Measurements from ENCODE around the gene DDX4. TPM values are rescaled to one million over a fixed set of nuclear protein-coding genes. Genes with fewer than 3 reads are reported as not detected.
"Not testable (repeated sequence)": the region's sequence is repeated elsewhere in the genome, so short reads cannot be mapped to it uniquely, and the experiment has no call there.

Gene DDX4
- total RNA-seq, 2 experiments from 2014 or later: 0.23 to 0.61 TPM

- no peak overlapping the region for H3K27ac Mint-ChIP-seq
- H3K36me3 Mint-ChIP-seq (ENCODE audit: low read depth): no peaks in the 10 kb centered on the region
- DNase-seq (no peak), ATAC-seq (no peak)
- POLR2A ChIA-PET: no interaction called here
- H3K9me3 Mint-ChIP-seq (ENCODE audit: insufficient read depth): no peaks in the 10 kb centered on the region
- no peaks in the 10 kb centered on the region for H3K4me1 Mint-ChIP-seq (ENCODE audit: low read depth)
- H3K4me3 Mint-ChIP-seq: no peak overlapping the region
- H3K27me3 Mint-ChIP-seq (ENCODE audit: low read depth): peaks cover 10% of the 10 kb centered on the region
- CTCF ChIA-PET: no interaction called here
These were observed 5.3 kb upstream of the DDX4 start for GRCh38 chr5:55732585-55732984.

- POLR2A ChIA-PET: no interaction called here
- peaks cover 13% of the 10 kb centered on the region for H3K27me3 Mint-ChIP-seq (ENCODE audit: low read depth)
- no peak overlapping the region for H3K27ac Mint-ChIP-seq
- ATAC-seq: no peak
- H3K36me3 Mint-ChIP-seq (ENCODE audit: low read depth): no peaks in the 10 kb centered on the region
- CTCF ChIA-PET: no interaction called here
- no peak for DNase-seq
- H3K4me1 Mint-ChIP-seq (ENCODE audit: low read depth): no peaks in the 10 kb centered on the region
- H3K4me3 Mint-ChIP-seq: no peak overlapping the region
- no peaks in the 10 kb centered on the region for H3K9me3 Mint-ChIP-seq (ENCODE audit: insufficient read depth)
These were observed 3.2 kb upstream of the DDX4 start for GRCh38 chr5:55734658-55735057.

GRCh38 chr5:55742778-55743177, 4.9 kb downstream of the DDX4 start:
- ATAC-seq (no peak), DNase-seq (no peak)
- ChIA-PET POLR2A (interaction anchor here (0.5 to 0.6 kb wide), 2 partner anchors 214 to 304 kb away, joined by 3 to 4 read pairs; no protein-coding TSS in a partner anchor), CTCF (no interaction called here)
- Mint-ChIP-seq H3K27me3 (ENCODE audit: low read depth) (peaks cover 17% of the 10 kb centered on the region), H3K27ac (no peak overlapping the region), H3K9me3 (ENCODE audit: insufficient read depth) (no peaks in the 10 kb centered on the region), H3K36me3 (ENCODE audit: low read depth) (no peaks in the 10 kb centered on the region), H3K4me1 (ENCODE audit: low read depth) (no peaks in the 10 kb centered on the region), H3K4me3 (no peak overlapping the region)

GRCh38 chr5:55747778-55748318, 10.0 kb downstream of the DDX4 start:
- Mint-ChIP-seq H3K27me3 (ENCODE audit: low read depth) (peaks cover 19% of the 10 kb centered on the region), H3K4me3 (no peak overlapping the region), H3K36me3 (ENCODE audit: low read depth) (no peaks in the 10 kb centered on the region), H3K9me3 (ENCODE audit: insufficient read depth) (no peaks in the 10 kb centered on the region), H3K4me1 (ENCODE audit: low read depth) (no peaks in the 10 kb centered on the region), H3K27ac (peak overlapping the region; percentile 11)
- ChIA-PET POLR2A (no interaction called here), CTCF (no interaction called here)
- ATAC-seq (no peak), DNase-seq (no peak)

- ATAC-seq (no peak), DNase-seq (no peak)
- H3K4me3 Mint-ChIP-seq: no peak overlapping the region
- no peaks in the 10 kb centered on the region for H3K36me3 Mint-ChIP-seq (ENCODE audit: low read depth)
- no peaks in the 10 kb centered on the region for H3K9me3 Mint-ChIP-seq (ENCODE audit: insufficient read depth)
- ChIA-PET POLR2A (no interaction called here), CTCF (no interaction called here)
- peaks cover 17% of the 10 kb centered on the region for H3K27me3 Mint-ChIP-seq (ENCODE audit: low read depth)
- H3K4me1 Mint-ChIP-seq (ENCODE audit: low read depth): no peaks in the 10 kb centered on the region
- no peak overlapping the region for H3K27ac Mint-ChIP-seq
These were observed 11.5 kb downstream of the DDX4 start for GRCh38 chr5:55749387-55749786.

- DNase-seq: no peak
- CTCF ChIA-PET: no interaction called here
- peaks cover 17% of the 10 kb centered on the region for H3K27me3 Mint-ChIP-seq (ENCODE audit: low read depth)
- H3K36me3 Mint-ChIP-seq (ENCODE audit: low read depth): peaks cover 2% of the 10 kb centered on the region
- no peak overlapping the region for H3K27ac Mint-ChIP-seq
- no peak for ATAC-seq
- no peaks in the 10 kb centered on the region for H3K4me1 Mint-ChIP-seq (ENCODE audit: low read depth)
- no peak overlapping the region for H3K4me3 Mint-ChIP-seq
- POLR2A ChIA-PET: no interaction called here
- no peaks in the 10 kb centered on the region for H3K9me3 Mint-ChIP-seq (ENCODE audit: insufficient read depth)
These were observed 12.2 kb downstream of the DDX4 start for GRCh38 chr5:55750063-55750462.

- ChIA-PET POLR2A (no interaction called here), CTCF (no interaction called here)
- ATAC-seq (no peak), DNase-seq (no peak)
- H3K4me3 Mint-ChIP-seq: no peak overlapping the region
- H3K27me3 Mint-ChIP-seq (ENCODE audit: low read depth): peaks cover 17% of the 10 kb centered on the region
- H3K36me3 Mint-ChIP-seq (ENCODE audit: low read depth): peaks cover 2% of the 10 kb centered on the region
- H3K9me3 Mint-ChIP-seq (ENCODE audit: insufficient read depth): no peaks in the 10 kb centered on the region
- H3K27ac Mint-ChIP-seq: no peak overlapping the region
- H3K4me1 Mint-ChIP-seq (ENCODE audit: low read depth): no peaks in the 10 kb centered on the region
These were observed 12.6 kb downstream of the DDX4 start for GRCh38 chr5:55750499-55750898.

GRCh38 chr5:55758231-55758630, 20.4 kb downstream of the DDX4 start:
- H3K4me1 Mint-ChIP-seq (ENCODE audit: low read depth): peaks cover 17% of the 10 kb centered on the region
- ATAC-seq (no peak), DNase-seq (no peak)
- H3K4me3 Mint-ChIP-seq: no peak overlapping the region
- ChIA-PET CTCF (no interaction called here), POLR2A (no interaction called here)
- no peaks in the 10 kb centered on the region for H3K9me3 Mint-ChIP-seq (ENCODE audit: insufficient read depth)
- no peak overlapping the region for H3K27ac Mint-ChIP-seq
- H3K27me3 Mint-ChIP-seq (ENCODE audit: low read depth): peaks cover 23% of the 10 kb centered on the region
- peaks cover 8% of the 10 kb centered on the region for H3K36me3 Mint-ChIP-seq (ENCODE audit: low read depth)

GRCh38 chr5:55758714-55759113, 20.9 kb downstream of the DDX4 start:
- DNase-seq (no peak), ATAC-seq (no peak)
- ChIA-PET CTCF (no interaction called here), POLR2A (no interaction called here)
- Mint-ChIP-seq H3K27ac (no peak overlapping the region), H3K4me3 (no peak overlapping the region), H3K36me3 (ENCODE audit: low read depth) (peaks cover 8% of the 10 kb centered on the region), H3K9me3 (ENCODE audit: insufficient read depth) (no peaks in the 10 kb centered on the region), H3K27me3 (ENCODE audit: low read depth) (peaks cover 23% of the 10 kb centered on the region), H3K4me1 (ENCODE audit: low read depth) (peaks cover 22% of the 10 kb centered on the region)

GRCh38 chr5:55761721-55762120, 23.9 kb downstream of the DDX4 start:
- POLR2A ChIA-PET: interaction anchor here (0.6 kb wide), 1 partner anchor 132 kb away, joined by 3 read pairs; no protein-coding TSS in a partner anchor
- ATAC-seq; CTCF ChIA-PET; H3K9me3 Mint-ChIP-seq (ENCODE audit: insufficient read depth); DNase-seq; H3K27ac Mint-ChIP-seq; H3K4me3 Mint-ChIP-seq: not testable (repeated sequence)
- peaks cover 11% of the 10 kb centered on the region for H3K36me3 Mint-ChIP-seq (ENCODE audit: low read depth)
- peaks cover 39% of the 10 kb centered on the region for H3K4me1 Mint-ChIP-seq (ENCODE audit: low read depth)
- H3K27me3 Mint-ChIP-seq (ENCODE audit: low read depth): peaks cover 15% of the 10 kb centered on the region

- peak; percentile 97 for ATAC-seq
- peaks cover 33% of the 10 kb centered on the region for H3K4me1 Mint-ChIP-seq (ENCODE audit: low read depth)
- POLR2A ChIA-PET: interaction anchor here (0.6 kb wide), 1 partner anchor 58 kb away, joined by 4 read pairs; no protein-coding TSS in a partner anchor
- peaks cover 8% of the 10 kb centered on the region for H3K36me3 Mint-ChIP-seq (ENCODE audit: low read depth)
- H3K27me3 Mint-ChIP-seq (ENCODE audit: low read depth): peaks cover 13% of the 10 kb centered on the region
- CTCF ChIA-PET: interaction anchor here (0.8 kb wide), 1 partner anchor 21 kb away, joined by 3 read pairs; no protein-coding TSS in a partner anchor
- DNase-seq: no peak
- H3K4me3 Mint-ChIP-seq: peak overlapping the region; percentile 56
- peak overlapping the region; percentile 76 for H3K27ac Mint-ChIP-seq
- H3K9me3 Mint-ChIP-seq (ENCODE audit: insufficient read depth): no peaks in the 10 kb centered on the region
These were observed 26.0 kb downstream of the DDX4 start for GRCh38 chr5:55763746-55764420.

GRCh38 chr5:55768279-55768678, 30.4 kb downstream of the DDX4 start:
- Mint-ChIP-seq H3K4me1 (ENCODE audit: low read depth) (peaks cover 32% of the 10 kb centered on the region), H3K27ac (no peak overlapping the region), H3K4me3 (no peak overlapping the region), H3K9me3 (ENCODE audit: insufficient read depth) (no peaks in the 10 kb centered on the region), H3K36me3 (ENCODE audit: low read depth) (peaks cover 9% of the 10 kb centered on the region), H3K27me3 (ENCODE audit: low read depth) (no peaks in the 10 kb centered on the region)
- CTCF ChIA-PET: no interaction called here
- POLR2A ChIA-PET: no interaction called here
- DNase-seq: no peak
- ATAC-seq: no peak

Measured in activated CD8-positive, alpha-beta T cell treated with anti-CD3 and anti-CD28 coated beads, Interleukin-2, amount 10 ng/mL, durations not matched to agents 7 days and 5 days (primary cell).